RWPE1 (cell line): Measurements from ENCODE around the gene RAB10.

ENCODE experiments used
- CTCF ChIA-PET: fragments of 350-600 bp; sonication (Branson Sonifier 250); formaldehyde crosslinking; extraction: SDS; loops from one replicate; lab custom pipeline; 2021; lab: Yijun Ruan, JAX
- POLR2A ChIA-PET: fragments of 400-600 bp; formaldehyde crosslinking; extraction: SDS; loops from one replicate; lab custom pipeline; 2020; ENCODE audit warnings: antibody characterized with exemption; ENCODE audit not compliant: low non-redundant PET; lab: Yijun Ruan, JAX
- DNase-seq: peaks from one replicate; pipeline ENCODE4 v3.0.0; 2012; ENCODE audit warnings: low spot score
- H3K27ac ChIP-seq: fragments of 450-650 bp; 2 replicates; pipeline ENCODE4 v1.5.1; 2017
- CTCF ChIP-seq: fragments of 450-650 bp; conservative IDR thresholded peaks from 2 replicates; pipeline ENCODE4 v1.5.1; 2017; ENCODE audit warnings: low read depth, mild to moderate bottlenecking

The RAB10 gene

GRCh38 chr2:26122630-26123029 lies 88.7 kb downstream of the RAB10 start:
- DNase-seq = no peak
- POLR2A ChIA-PET = interaction anchor here (0.5 kb wide), 1 partner anchor 25 kb away, joined by 5 read pairs; no protein-coding TSS in a partner anchor
- no peak overlapping the region for H3K27ac ChIP-seq
- no peak for TF ChIP-seq CTCF
- CTCF ChIA-PET = interaction anchor here (0.7 kb wide), 2 partner anchors 125 to 143 kb away, joined by 3 to 5 read pairs; no protein-coding TSS in a partner anchor

- no peak for DNase-seq
- CTCF ChIA-PET = no interaction called here
- H3K27ac ChIP-seq = no peak overlapping the region
- POLR2A ChIA-PET = no interaction called here
- no peak for TF ChIP-seq CTCF
These were observed 89.5 kb downstream of the RAB10 start for GRCh38 chr2:26123426-26123825.

DNA sequence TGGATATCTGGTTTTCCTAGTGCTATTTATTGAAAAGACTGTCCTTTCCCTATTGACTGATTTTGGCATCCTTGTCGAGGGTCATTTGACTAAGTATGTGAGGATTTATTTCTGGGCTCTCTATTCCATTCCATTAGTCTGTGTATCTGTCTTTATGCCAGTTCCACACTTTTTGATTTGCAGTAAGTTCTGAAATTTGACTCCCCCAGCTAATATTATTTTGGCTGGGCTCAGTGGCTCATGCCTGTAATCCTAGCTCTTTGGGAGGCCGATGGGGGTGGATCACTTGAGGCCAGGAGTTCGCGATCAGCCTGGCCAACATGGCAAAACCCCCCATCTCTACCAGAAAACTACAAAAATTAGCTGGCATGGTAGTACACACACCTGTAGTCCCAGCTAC lies 92.2 kb downstream of the RAB10 start:
- H3K27ac ChIP-seq = no peak overlapping the region
- DNase-seq = no peak
- ChIA-PET POLR2A (no interaction called here), CTCF (interaction anchor here (0.6 kb wide), 2 partner anchors 175 to 183 kb away, joined by 3 read pairs; no protein-coding TSS in a partner anchor)
- no peak for TF ChIP-seq CTCF

DNA sequence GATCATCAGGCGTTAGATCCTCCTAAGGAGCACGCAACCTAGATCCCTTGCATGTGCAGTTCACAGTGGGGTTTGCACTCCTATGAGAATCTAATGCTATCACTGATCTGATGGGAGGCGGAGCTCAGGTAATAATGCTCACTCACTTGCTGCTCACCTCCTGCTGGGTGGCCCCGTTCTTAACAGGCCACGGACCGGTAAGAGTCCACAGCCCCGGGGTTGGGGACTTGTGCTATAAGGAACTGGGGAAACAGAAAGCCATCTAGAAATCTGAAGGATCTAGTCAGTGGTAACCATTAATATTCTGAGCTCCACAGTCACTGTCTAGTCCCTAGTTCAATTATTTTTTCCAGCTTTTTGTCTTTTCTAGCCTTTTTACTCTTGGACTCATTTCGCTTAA lies 94.3 kb downstream of the RAB10 start:
- no peak for DNase-seq
- no peak for TF ChIP-seq CTCF
- POLR2A ChIA-PET = no interaction called here
- CTCF ChIA-PET = interaction anchor here (0.6 kb wide), 2 partner anchors 62 to 177 kb away, joined by 3 read pairs; no protein-coding TSS in a partner anchor
- no peak overlapping the region for H3K27ac ChIP-seq

- no peak for DNase-seq
- POLR2A ChIA-PET = no interaction called here
- no peak for TF ChIP-seq CTCF
- CTCF ChIA-PET = interaction anchor here (0.6 kb wide), 1 partner anchor 166 kb away, joined by 3 read pairs; no protein-coding TSS in a partner anchor
- no peak overlapping the region for H3K27ac ChIP-seq
These were observed 96.9 kb downstream of the RAB10 start for GRCh38 chr2:26130763-26131162.

DNA sequence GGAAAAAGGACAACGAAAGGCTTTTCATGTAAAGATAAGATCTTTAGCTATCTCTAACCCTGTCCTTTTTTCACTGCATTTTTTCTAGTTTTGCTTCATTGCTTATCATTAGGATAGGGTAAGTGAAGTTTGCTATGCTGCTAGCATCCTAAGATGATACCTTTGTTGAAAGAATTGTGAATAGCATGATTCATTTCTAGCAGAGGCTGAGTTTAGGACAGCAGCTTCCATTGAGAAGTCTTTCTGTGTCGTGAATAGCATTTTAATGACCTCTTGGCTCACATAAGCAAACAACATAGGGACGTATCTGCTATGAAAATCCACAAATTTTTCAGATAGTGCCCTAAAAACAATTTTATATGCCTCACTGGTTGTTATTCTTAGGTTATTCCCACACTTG lies 102.6 kb downstream of the RAB10 start:
- POLR2A ChIA-PET = no interaction called here
- DNase-seq = no peak
- H3K27ac ChIP-seq = no peak overlapping the region
- TF ChIP-seq CTCF = no peak
- CTCF ChIA-PET = interaction anchor here (0.6 to 1.0 kb wide), 5 partner anchors 18 to 327 kb away, joined by 3 to 4 read pairs (median 3); no protein-coding TSS in a partner anchor
